ENCODE results near the gene ZNF827. TPM values are rescaled to one million over a fixed set of nuclear protein-coding genes. Genes with fewer than 3 reads are reported as not detected.

Gene ZNF827
- total RNA-seq, 1 donor = 9.1 TPM

GRCh38 chr4:145812919-145813318, 125.7 kb downstream of the ZNF827 start:
- TF ChIP-seq CTCF (IDR thresholded peaks at IDR 0.05; ENCODE audit: insufficient read depth, low read depth, low read length) = no peak
- no peak for DNase-seq (ENCODE audit: low read depth)
- H3K4me3 ChIP-seq (ENCODE audit: low read depth, low read length) = no peak overlapping the region

DNA sequence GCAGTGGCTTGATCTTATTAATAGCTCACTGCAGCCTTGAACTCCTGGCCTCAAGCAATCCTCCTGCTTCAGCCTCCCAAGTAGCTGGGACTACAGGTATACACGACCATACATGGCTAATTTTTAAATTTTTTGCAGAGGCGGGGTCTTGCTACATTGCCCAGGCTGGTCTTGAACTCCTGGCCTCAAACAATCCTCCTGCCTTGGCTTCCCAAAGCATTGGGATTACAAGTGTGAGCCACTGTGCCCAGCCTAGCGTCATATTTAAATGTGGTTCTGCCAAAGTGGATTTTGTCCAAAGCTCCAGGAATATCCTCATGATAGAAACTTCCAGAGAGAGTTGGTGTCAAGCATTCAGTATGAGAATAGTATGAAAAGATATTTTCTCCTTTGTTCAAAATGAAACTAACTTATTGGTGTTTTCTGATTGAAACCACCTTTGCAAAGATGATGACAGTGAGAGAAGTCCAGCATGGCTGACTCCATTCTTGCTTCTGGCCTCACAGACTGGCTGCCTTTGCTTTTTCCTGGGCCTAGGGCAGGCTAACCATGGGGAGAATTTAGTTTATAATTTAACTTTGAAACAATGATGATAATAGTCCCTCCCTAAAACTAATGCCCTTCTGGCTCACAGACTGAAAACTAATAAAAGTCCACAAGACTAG, 129.6 kb downstream of the ZNF827 start:
- TF ChIP-seq CTCF (IDR thresholded peaks at IDR 0.05; ENCODE audit: insufficient read depth, low read depth, low read length) = no peak
- no peak overlapping the region for H3K4me3 ChIP-seq (ENCODE audit: low read depth, low read length)
- no peak for DNase-seq (ENCODE audit: low read depth)

GRCh38 chr4:145808021-145808650, 130.5 kb downstream of the ZNF827 start:
- no peak overlapping the region for H3K4me3 ChIP-seq (ENCODE audit: low read depth, low read length)

DNA sequence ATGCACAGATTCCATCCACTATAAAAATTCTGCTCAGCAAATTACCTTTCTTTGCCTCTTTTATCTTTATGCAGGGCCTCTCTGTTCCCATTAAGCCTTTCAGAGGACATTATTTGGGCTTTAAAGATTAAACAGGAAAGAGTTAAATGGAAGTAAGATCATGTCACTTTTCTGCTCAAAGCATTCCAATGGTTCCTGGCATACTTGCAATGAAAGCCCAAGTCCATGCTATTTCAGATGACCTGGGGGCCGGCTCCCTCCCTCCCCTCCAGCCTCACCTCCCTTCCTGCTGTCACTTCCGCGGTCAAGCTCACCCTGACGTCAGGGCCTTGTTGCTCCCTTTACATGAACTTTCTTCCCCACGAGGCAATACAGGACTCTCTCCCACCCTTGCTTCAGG, 133.1 kb downstream of the ZNF827 start:
- no peak for TF ChIP-seq CTCF (IDR thresholded peaks at IDR 0.05; ENCODE audit: insufficient read depth, low read depth, low read length)
- DNase-seq (ENCODE audit: low read depth) = peak; percentile 26

More at GRCh38 chr4:145808021-145808650, 130.5 kb downstream of the ZNF827 start:
- no peak for TF ChIP-seq CTCF (IDR thresholded peaks at IDR 0.05; ENCODE audit: insufficient read depth, low read depth, low read length)
- peak; percentile 89 for DNase-seq (ENCODE audit: low read depth)

GRCh38 chr4:145804116-145804515, 134.5 kb downstream of the ZNF827 start:
- DNase-seq (ENCODE audit: low read depth) = peak; percentile 87
- no peak overlapping the region for H3K4me3 ChIP-seq (ENCODE audit: low read depth, low read length)
- TF ChIP-seq CTCF (IDR thresholded peaks at IDR 0.05; ENCODE audit: insufficient read depth, low read depth, low read length) = no peak

More for the DNA sequence above, 133.1 kb downstream of the ZNF827 start:
- no peak overlapping the region for H3K4me3 ChIP-seq (ENCODE audit: low read depth, low read length)

DNA sequence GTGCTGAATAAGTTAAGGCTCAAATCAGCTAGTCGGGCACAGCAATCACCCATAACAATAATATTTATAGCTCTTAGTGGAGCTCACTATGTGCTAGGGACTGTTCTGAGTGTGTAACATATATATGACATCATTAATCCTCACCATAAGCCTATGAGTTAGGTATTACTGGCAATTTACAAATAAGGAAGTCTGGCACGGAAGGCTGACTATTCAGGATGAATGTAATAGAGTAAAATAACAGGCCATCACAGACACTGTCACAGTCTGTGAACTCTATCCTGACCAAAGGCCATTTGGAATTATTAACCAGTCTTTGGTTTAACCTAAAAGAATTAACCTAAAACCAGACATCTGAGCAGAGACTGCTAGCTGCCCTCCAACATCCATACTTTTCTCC, 139.4 kb downstream of the ZNF827 start:
- no peak for TF ChIP-seq CTCF (IDR thresholded peaks at IDR 0.05; ENCODE audit: insufficient read depth, low read depth, low read length)

More for the DNA sequence above, 139.4 kb downstream of the ZNF827 start:
- DNase-seq (ENCODE audit: low read depth) = no peak
- no peak overlapping the region for H3K4me3 ChIP-seq (ENCODE audit: low read depth, low read length)
